ENCODE data around the gene DDB1. TPM values are rescaled to one million over a fixed set of nuclear protein-coding genes. Genes with fewer than 3 reads are reported as not detected.

The DDB1 gene
- total and polyA plus RNA-seq, 9 of the 15 experiments (the other 6 are each of a cell fraction or from before 2014, with no cell fraction given): 172 to 361 (median 266) TPM

DNA sequence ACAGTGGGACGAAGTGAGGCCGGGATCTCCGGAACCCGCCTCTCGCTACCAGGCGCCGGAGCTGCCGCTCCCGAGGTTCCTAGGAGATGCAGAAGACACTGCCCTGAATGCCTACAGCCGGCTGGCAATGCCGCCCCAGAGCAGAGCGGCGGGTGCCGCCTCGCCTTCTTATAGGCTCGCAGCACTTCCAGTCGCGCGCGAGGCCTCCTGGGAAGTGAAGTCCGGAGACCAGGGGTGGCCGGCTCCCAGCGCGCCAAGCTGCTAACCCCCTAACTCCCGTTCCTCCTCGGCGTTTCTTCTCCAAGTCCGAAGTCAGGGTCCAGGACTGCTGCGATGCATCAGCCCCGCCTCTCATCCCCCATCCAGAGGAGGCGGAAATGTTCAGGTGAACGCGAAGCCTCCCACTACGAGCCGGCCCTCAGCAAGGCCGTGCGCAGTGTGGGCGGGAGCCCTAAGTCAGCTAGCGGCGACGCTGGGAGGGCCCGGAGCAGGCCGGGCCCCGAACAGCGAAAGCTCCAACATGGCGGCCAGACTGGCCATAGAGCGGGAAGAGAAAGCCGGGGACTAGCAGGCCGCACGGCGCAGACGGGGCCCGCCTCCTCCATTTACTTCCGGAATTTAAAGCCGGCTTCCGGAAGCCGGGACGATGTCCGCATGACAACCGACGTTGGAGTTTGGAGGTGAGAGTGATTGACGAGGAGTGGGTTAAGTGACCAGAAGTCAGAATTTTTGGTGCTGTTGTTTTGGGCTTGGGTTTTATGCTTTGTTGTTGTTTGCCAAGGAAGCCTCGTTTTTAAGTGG lies 29.0 kb upstream of the DDB1 start, which contains the start of the genes CYB561A3 and TMEM138 (continued):
- peak; percentile 41 for TF ChIP-seq TEAD4 (IDR thresholded peaks at IDR 0.05; ENCODE audit: low read length)
- TF ChIP-seq TEAD4 (CRISPR knock-in tag; IDR thresholded peaks at IDR 0.05; ENCODE audit: borderline replicate concordance): no peak
- TF ChIP-seq, protein P1, sequence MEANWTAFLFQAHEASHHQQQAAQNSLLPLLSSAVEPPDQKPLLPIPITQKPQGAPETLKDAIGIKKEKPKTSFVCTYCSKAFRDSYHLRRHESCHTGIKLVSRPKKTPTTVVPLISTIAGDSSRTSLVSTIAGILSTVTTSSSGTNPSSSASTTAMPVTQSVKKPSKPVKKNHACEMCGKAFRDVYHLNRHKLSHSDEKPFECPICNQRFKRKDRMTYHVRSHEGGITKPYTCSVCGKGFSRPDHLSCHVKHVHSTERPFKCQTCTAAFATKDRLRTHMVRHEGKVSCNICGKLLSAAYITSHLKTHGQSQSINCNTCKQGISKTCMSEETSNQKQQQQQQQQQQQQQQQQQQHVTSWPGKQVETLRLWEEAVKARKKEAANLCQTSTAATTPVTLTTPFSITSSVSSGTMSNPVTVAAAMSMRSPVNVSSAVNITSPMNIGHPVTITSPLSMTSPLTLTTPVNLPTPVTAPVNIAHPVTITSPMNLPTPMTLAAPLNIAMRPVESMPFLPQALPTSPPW (CRISPR knock-in tag; IDR thresholded peaks at IDR 0.05): peak; percentile 63; the same call in 1 of the 2 replicates
- TF ChIP-seq ARID1B (IDR thresholded peaks at IDR 0.05): peak; percentile 40; the same call in 1 of the 2 replicates
- TF ChIP-seq, protein P2, sequence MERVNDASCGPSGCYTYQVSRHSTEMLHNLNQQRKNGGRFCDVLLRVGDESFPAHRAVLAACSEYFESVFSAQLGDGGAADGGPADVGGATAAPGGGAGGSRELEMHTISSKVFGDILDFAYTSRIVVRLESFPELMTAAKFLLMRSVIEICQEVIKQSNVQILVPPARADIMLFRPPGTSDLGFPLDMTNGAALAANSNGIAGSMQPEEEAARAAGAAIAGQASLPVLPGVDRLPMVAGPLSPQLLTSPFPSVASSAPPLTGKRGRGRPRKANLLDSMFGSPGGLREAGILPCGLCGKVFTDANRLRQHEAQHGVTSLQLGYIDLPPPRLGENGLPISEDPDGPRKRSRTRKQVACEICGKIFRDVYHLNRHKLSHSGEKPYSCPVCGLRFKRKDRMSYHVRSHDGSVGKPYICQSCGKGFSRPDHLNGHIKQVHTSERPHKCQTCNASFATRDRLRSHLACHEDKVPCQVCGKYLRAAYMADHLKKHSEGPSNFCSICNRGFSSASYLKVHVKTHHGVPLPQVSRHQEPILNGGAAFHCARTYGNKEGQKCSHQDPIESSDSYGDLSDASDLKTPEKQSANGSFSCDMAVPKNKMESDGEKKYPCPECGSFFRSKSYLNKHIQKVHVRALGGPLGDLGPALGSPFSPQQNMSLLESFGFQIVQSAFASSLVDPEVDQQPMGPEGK (CRISPR knock-in tag; IDR thresholded peaks at IDR 0.05; ENCODE audit: borderline replicate concordance): no peak
- TF ChIP-seq, protein P3, sequence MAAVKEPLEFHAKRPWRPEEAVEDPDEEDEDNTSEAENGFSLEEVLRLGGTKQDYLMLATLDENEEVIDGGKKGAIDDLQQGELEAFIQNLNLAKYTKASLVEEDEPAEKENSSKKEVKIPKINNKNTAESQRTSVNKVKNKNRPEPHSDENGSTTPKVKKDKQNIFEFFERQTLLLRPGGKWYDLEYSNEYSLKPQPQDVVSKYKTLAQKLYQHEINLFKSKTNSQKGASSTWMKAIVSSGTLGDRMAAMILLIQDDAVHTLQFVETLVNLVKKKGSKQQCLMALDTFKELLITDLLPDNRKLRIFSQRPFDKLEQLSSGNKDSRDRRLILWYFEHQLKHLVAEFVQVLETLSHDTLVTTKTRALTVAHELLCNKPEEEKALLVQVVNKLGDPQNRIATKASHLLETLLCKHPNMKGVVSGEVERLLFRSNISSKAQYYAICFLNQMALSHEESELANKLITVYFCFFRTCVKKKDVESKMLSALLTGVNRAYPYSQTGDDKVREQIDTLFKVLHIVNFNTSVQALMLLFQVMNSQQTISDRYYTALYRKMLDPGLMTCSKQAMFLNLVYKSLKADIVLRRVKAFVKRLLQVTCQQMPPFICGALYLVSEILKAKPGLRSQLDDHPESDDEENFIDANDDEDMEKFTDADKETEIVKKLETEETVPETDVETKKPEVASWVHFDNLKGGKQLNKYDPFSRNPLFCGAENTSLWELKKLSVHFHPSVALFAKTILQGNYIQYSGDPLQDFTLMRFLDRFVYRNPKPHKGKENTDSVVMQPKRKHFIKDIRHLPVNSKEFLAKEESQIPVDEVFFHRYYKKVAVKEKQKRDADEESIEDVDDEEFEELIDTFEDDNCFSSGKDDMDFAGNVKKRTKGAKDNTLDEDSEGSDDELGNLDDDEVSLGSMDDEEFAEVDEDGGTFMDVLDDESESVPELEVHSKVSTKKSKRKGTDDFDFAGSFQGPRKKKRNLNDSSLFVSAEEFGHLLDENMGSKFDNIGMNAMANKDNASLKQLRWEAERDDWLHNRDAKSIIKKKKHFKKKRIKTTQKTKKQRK (IDR thresholded peaks at IDR 0.05; ENCODE audit: borderline replicate concordance, low read depth, low read length): no peak
- no peak for TF ChIP-seq SIRT6 (IDR thresholded peaks at IDR 0.05; ENCODE audit: low read depth, low read length)
- peak; percentile 75 for TF ChIP-seq SMAD4 (CRISPR knock-in tag; conservative IDR thresholded peaks at IDR 0.05)
- TF ChIP-seq, protein P4, sequence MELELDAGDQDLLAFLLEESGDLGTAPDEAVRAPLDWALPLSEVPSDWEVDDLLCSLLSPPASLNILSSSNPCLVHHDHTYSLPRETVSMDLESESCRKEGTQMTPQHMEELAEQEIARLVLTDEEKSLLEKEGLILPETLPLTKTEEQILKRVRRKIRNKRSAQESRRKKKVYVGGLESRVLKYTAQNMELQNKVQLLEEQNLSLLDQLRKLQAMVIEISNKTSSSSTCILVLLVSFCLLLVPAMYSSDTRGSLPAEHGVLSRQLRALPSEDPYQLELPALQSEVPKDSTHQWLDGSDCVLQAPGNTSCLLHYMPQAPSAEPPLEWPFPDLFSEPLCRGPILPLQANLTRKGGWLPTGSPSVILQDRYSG (tag; conservative IDR thresholded peaks at IDR 0.05; ENCODE audit: low read depth): no peak
- TF ChIP-seq KAT8 (IDR thresholded peaks at IDR 0.05; ENCODE audit: low read depth): no peak
- no peak for TF ChIP-seq SMARCC2 (IDR thresholded peaks at IDR 0.05; ENCODE audit: low read depth)
- no peak for TF ChIP-seq CC2D1A (IDR thresholded peaks at IDR 0.05)
- no peak for TF ChIP-seq ZNF121 (CRISPR knock-in tag; conservative IDR thresholded peaks at IDR 0.05)
- TF ChIP-seq STAT5B (CRISPR knock-in tag; IDR thresholded peaks at IDR 0.05): no peak
- TF ChIP-seq FOXA1 (IDR thresholded peaks at IDR 0.05; ENCODE audit: borderline replicate concordance): no peak
- no peak for TF ChIP-seq CHD2 (IDR thresholded peaks at IDR 0.05; ENCODE audit: low read depth, low read length)
- no peak for TF ChIP-seq MED1 (CRISPR knock-in tag; IDR thresholded peaks at IDR 0.05; ENCODE audit: borderline replicate concordance)
- no peak for TF ChIP-seq ZC3H11A (IDR thresholded peaks at IDR 0.05; ENCODE audit: low read depth, low read length)
- no peak for TF ChIP-seq U2AF1 (optimal IDR thresholded peaks at IDR 0.05; ENCODE audit: low read depth, low read length)
